ENCODE measurements around the gene KCNJ4.
A peak's percentile ranks its signal among the peaks of the same experiment; 100 is the strongest.
"Not testable (repeated sequence)": the region's sequence is repeated elsewhere in the genome, so short reads cannot be mapped to it uniquely, and the experiment has no call there.

KCNJ4 gene

DNA sequence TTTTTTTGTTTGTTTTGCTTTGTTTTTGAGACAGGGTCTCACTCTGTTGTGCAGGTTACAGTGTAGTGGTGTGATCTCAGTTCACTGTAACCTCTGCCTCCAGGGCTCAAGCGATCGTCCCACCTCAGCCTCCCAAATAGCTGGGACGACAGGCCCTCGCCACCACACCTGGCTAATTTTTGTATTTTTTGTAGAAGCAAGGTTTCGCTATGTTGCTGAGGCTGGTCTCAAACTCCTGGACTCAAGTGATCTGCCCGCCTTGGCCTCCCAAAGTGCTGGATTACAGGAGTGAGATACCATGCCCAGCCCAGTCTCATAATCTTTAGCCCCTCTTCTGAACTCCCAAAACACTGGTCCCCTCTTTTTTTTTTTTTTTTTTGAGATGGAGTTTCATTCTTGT, 50.6 kb downstream of the KCNJ4 start:
- DNase-seq, result no peak

DNA sequence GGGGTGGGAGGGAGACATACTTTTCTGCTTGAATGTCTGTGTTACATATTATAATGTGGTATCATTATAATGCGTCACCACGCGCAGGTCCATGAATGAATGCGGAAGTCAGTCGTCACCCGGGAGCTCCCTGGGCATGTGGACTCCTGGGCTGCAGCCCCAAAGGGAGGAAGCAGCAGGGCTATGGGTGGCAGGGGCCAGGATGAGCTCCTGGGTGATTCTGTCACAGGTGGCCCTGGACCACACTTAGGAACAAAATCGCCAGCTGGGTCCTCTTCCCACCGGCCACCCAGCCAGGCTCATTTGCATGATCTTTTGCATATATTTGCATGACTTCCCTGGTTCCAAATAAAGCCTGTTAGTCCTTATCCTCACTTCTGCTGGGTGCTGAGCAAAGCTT, 51.2 kb downstream of the KCNJ4 start:
- DNase-seq, result no peak

DNA sequence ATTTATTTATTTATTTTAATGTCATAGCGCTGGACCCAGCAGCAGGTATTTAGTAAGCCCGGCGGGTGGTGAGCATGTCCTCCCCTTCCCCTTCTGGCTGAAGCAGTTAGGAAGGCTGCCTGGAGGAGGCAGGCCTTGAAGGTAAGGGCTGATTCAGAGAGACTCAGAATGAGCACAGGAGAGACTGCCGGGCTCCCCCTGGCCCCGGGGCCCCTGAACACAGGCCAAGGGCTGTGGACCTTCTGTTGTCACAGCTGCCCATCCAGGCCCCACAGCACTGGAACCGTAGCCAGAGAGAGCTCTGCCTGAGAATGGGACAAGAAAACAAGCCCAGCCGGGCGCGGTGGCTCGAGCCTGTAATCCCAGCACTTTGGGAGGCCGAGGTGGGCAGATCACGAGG, 52.8 kb downstream of the KCNJ4 start:
- DNase-seq, result no peak

DNA sequence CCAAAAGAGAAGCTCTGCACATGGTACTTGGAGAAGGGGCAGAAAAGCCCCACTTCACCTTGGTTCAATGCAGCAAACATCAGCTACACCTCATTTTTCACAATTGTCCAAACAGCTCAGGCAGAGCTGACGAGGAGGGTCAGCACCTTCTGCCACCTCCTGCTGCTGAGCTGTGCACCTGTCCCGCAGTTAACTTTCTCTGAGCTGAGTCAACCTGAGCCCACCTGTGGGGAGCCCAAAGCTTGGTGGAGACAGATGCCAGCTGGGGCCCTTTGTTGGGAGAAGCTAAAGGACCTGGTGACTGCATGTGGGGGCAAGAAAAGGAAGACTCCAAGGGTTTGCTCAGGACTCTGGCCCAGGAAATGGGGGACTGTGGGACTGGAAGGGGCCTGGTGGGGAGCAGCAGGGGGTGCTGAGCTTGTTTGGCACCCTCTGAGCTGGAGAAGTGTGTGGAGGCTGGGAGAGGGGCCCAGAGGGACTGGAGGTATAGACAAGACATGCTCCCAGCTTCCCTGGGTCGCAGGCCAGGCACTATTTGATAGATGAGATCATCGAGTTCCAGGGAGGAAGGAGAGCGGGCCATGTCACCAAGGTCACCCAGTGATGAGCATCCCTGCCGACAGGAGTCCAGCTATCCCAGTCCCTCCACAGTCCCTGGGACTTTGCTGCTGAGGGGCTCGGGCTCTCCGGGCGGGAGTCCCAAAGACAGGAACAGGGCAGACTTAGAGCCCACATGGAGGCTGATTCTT, 53.5 kb downstream of the KCNJ4 start:
- DNase-seq, result no peak

DNA sequence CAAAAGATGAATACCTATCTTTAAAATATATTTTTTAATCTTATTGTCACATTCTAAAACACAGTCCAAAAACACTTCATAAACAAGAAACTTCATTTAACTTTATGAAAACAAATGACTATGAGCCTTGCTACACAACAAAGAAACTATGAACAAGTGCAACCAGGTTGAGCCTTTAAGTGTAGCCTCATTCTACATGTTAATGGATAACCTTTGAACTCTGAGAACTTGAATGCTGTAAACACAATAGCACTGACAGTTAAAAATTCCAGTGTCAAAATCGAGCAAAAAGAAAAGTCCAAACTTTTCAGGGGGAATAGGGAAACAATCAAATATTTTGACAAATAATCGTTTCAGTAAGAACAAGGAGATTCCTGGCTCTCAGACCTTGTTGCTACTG, 54.7 kb downstream of the KCNJ4 start:
- not testable (repeated sequence) for DNase-seq

DNA sequence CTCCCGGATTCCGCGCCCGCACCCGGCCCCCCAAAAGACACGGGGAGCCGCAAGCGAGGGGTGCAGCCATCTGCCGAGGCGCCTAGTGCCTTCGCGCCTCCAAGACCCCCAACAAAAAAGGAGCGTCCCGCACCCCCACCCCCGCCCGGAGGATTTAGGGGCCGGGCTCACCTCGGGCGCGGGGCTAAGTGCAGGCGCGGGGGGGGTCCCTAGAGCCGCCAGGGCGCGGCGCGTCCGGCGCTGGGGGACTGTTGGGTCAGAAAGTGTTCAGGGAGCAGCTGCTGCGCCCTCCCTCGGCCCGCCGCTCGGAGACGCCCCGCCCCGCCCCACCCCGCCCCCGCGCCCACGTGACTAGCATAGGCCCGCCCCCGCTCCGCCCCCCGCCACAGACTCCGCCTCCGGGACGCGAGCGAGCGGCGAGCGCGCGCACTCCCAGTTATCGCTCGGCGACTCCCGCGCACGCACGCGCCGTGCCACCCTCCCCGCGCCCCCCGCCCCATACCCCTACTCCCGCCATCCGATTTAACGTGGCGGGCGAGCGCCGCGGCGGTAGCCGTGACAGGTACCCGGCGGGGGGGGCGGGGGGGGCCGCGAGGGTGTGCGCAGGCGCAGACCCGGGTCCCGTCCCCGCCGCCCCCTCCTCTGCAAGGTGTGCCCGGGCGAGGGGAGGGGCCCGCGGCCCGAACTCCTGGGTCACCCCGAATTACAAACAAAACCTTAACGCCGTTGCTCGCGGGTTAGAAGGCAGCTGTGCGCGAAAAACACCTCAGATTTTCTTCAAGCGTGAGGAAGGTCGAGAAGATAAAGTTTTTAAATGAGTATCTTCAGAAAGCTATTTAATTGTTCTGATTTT, 56.2 kb downstream of the KCNJ4 start:
- DNase-seq, result peak; percentile 49

DNA sequence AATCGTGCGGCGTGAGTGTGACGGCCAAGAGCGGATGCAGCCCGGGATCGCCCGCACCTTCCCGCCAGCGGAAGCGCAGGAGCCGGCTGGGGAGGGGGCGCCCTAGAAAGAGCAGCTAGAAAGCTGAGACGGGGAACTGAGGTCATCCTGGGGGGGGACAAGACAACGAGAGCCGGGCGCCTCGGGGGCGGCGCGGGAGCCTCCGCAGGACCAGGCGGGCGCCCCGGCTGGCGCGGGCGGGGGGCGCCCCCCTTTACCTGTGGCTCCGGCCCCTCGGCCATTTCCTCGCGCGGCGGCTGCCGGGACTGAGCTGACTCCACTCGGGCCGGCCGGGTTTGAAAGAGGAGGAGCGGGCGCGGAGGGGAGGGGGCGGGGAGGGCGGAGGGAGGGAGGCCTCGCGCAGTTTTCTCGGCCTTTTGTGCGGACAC, 56.8 kb downstream of the KCNJ4 start:
- DNase-seq, result not testable (repeated sequence)

DNA sequence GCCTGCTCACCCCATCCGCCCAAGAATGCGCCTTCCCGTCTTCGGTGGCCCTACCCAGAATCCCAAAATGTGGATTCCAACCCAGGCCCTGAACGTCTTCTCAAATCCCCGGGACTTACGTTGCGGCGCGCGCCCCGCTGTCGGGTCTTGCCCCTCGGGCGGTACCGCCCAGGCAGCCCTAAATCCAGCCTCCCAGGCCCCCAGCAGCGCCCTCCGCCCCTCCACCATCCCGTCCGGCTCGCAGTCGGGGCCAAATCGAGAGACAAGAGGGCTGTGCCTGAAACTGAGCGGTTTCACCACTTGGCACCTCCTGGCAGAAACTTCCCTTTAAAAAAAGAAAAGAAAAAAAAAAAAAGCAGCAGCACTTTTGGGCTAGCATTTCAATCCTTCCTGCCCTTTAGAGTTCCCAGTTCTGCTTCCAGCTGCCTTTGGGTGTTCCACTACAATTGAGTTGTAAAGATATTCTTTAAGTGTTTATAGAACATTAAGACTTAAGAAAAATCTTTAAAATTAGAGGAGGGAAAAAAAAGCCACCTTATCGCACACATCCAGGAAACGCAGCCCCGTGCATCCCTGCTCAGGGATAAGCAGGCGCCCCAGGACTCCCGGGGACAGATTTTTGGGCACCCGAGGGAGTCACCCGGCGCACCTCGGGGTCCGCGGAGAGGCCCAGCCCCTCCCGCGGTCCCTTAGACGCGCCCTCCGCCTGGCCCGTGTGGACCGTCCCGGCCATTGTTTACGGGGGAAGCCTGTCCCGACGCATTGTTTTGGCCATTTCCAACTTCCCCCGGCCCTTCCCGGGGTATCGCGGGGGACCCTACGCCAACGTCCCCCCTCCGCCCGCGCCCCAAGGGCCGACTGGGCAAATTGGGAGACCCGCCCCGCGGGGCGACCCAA, 57.6 kb downstream of the KCNJ4 start:
- DNase-seq, result no peak

DNA sequence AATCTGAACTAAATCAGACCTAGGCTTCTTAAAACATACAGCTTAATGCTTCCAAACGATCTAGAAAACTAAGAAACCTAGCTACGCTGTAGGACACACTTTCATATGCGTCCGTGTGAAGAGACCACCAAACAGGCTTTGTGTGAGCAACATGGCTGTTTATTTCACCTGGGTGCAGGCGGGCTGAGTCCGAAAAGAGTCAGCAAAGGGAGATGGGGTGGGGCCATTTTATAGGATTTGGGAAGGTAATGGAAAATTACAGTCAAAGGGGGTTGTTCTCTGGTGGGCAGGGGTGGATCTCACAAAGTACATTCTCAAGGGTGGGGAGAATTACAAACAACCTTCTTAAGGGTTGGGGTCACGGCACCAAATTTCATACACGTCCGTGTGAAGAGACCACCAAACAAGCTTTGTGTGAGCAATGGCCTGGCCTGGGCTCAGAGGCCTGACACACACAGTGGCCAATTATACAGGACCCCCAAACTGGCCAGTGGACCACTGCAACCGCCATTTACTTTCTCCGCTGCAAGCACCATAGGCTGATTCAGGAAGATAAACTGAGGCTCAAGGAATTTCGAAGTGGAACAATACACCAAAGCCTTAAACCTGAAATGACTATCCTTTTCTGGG, 58.4 kb downstream of the KCNJ4 start:
- not testable (repeated sequence) for DNase-seq

DNA sequence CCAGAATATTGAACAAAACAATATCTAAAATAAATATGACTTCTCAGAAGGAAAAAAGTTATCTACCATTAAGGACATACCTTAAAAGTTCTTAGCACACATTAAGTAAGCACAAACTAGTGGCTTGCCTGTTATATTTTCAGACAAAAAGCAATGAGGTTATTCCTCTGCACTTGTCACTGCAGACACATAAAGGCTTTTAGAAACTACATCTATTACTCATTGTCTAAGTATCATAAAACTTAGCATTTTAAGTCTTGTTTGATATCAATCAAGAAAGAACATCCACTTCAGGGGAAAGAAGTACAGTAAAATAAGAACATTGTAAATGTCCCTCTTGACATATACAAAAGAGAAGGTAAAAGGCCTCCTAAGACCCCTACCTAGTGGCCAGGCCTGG, 59.1 kb downstream of the KCNJ4 start:
- DNase-seq, result not testable (repeated sequence)

DNA sequence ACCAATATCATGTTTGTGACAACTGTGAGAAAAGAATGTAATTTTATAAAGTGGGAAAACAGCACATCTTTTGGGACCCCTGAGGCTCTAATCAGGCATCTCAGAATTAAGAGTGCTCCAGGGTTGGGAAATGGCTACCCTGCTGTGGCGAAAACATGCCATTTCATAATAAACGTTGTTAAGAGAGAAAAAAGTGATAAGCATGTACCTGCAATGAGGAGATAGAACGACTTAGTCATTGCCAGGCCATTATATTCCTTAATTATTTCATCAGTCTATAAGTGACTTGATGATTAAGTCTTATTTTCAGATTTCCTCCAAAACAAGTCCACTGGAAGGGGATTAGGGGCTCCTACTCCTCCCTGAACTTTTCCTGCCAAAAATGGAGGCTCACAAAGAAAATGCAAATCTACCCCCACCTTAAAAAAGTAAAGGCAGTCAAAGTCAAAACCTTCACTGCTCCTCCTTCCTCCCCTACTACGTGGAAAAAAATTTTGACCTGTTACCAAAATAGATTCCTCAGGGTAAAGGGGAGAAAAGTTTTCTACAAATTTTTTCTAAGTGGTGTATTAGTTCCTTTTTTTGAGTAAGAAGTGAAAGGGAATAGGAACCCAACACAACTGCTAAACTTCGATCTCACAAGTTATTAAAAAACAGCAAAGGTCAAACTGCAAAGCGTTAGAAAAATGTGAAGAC, 59.9 kb downstream of the KCNJ4 start:
- not testable (repeated sequence) for DNase-seq

DNA sequence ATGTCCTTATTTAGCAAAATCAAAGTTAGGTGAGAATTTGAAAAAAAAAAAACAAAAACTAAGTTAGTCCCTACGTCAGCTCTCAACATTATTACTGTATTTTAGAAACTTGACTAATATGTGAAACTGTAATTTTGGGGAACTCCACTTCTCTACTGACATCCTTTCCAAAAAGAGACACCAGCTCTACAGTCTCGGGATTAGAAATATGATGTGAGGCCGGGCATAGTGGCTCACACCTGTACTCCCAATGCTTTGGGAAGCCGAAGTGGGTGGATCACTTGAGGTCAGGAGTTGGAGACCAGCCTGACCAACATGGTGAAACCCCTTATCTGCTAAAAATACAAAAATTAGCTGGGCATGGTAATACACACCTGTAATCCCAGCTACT, 65.6 kb downstream of the KCNJ4 start:
- DNase-seq, result not testable (repeated sequence)

DNA sequence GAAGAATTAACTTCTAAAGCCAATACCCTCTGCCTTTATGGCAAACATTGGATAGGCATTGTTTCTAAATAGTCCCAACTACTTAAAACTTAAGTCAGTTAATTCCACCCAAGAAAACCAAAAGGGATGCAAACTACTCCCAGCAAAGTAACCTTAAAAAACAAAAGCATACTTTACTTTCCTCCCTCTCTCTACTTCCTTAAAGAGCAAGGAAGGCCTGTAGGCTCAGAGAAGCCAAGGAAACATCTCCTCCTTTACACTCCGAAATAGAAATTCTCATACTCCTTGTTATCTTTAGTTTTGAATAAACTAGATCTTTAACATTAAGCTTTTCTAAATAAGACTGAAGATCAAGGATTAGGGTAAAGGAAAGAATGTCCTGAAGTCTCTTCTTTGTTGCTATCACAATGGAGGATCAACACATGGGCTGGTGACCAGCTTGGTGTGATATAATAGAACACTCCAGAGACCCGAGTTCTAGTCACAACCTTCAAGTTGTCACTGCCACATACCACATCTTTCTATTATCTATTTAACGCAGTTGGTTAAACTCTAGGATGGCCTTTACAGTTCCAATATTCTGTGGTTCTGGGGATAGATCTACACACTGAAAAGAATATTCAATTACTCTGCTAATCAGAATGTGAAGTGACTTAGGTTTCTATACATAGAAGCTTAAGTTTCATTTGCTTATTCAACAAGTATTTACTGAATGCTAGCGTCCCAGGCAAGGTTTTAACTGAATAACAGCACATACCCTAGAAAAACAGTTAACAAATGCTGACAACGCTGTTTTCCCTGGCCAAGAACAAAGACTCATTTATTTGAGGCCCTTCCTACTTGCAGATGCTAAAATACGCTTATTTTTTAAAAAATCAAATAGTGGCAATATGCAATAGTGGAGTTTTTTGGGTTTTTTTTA, 66.2 kb downstream of the KCNJ4 start:
- DNase-seq, result not testable (repeated sequence)

DNA sequence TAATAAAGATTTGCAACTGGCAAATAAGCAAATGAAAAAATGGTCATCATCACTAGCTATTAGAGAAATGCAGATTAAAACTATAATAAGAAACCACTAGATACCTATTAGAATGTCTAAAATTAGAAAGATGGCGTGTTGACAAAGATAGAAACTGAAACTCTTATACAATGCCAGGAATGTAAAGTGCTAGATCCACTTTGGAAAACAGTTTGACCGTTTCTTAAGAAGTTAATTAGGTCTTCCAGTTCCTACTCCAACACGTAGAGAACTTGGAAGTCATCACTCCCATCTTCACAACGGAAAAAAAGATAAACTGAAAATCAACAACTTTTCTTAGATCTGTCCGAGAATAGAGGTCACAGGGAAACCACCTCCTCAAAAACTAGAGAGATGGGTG, 68.1 kb downstream of the KCNJ4 start:
- not testable (repeated sequence) for DNase-seq

DNA sequence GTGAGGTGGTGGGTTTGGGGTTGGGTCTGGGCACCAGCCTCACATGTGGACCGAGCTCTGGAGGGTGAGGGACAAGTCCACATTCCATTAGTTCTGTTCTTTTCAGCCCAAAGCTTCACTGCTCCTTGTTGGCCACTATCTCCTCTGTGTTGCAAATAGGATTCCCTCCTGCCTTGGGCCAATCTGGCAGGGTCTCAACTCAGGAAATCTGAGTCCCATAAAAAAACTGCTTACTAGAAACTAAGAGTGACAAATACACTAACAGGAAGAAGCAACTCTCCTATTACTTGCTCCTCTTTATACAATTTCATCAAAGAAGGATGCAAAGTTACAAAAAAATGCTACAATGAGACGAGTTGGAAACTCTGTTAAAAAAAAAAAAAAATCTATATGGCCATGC, 71.6 kb downstream of the KCNJ4 start:
- DNase-seq, result no peak

DNA sequence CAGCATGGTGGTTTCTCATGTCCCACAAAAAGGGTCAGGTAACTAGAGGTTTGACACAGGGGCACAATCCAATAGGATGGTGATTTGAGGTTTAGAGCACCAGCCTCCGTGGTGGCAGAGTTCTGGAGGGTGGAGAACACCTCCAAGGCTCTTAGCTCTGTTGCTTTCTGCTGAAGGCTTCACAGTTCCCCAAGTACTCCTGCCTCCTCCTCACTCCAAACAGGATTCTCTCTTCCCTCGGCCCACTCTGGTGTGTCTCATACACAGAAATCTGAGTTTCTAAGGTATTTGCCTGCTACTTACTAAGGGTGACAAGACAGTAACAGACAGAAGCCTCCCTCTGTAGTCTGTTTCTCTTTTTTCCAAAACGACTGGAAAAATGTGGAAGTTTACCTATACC, 73.6 kb downstream of the KCNJ4 start:
- not testable (repeated sequence) for DNase-seq
